Muscle of arm (tissue), 14 donors: Measurements from ENCODE around the gene MDH1. TPM values are rescaled to one million over a fixed set of nuclear protein-coding genes. Genes with fewer than 3 reads are reported as not detected.
"Not testable (repeated sequence)": the region's sequence is repeated elsewhere in the genome, so short reads cannot be mapped to it uniquely, and the experiment has no call there.

ENCODE experiments used
- DNase-seq: peaks from one replicate; pipeline ENCODE4 v3.0.0-alpha.2; 2013
- long read RNA-seq, 11 donors: transcript quantifications; one replicate each; lab custom pipeline, GENCODE V29; 2026
- polyA plus RNA-seq, 12 donors: library from polyadenylated mRNA; unstranded; fragments of 120-200 nt; gene quantifications; one replicate each; pipeline ENCODE4 v1.2.1, GENCODE V29; 2013; ENCODE audit not compliant: insufficient read length in 12 of 12

MDH1 gene
- polyA plus RNA-seq = 100 to 1,000 TPM in 11 of 12 donors, not detected in 1; 152 to 428 (median 369) TPM
- long read RNA-seq, donor 1, transcript MDH1-214 (2 exons, 552 nt) = minor isoform, 7 of 254 reads
- long read RNA-seq, donor 1, transcript MDH1-201 (9 exons, 1,650 nt) = major isoform, 120 of 254 reads
- long read RNA-seq, donor 1, transcript MDH1-213 (4 exons, 893 nt) = minor isoform, 25 of 254 reads
- long read RNA-seq, donor 1, partial matches to known transcripts = 96 of 254 reads
- long read RNA-seq, donor 1, other reads (novel, unspliced or antisense) = 0 of 254 reads
- long read RNA-seq, donor 2, transcript MDH1-214 (2 exons, 552 nt) = minor isoform, 20 of 336 reads
- long read RNA-seq, donor 2, transcript MDH1-201 (9 exons, 1,650 nt) = major isoform, 219 of 336 reads
- long read RNA-seq, donor 2, transcript MDH1-213 (4 exons, 893 nt) = minor isoform, 7 of 336 reads
- long read RNA-seq, donor 2, transcript MDH1-215 (9 exons, 1,443 nt) = minor isoform, 5 of 336 reads
- long read RNA-seq, donor 2, partial matches to known transcripts = 82 of 336 reads
- long read RNA-seq, donor 2, other reads (novel, unspliced or antisense) = 0 of 336 reads
- long read RNA-seq, donor 3, transcript MDH1-201 (9 exons, 1,650 nt) = major isoform, 89 of 154 reads
- long read RNA-seq, donor 3, transcript MDH1-213 (4 exons, 893 nt) = minor isoform, 9 of 154 reads
- long read RNA-seq, donor 3, partial matches to known transcripts = 51 of 154 reads
- long read RNA-seq, donor 3, other reads (novel, unspliced or antisense) = 0 of 154 reads
- long read RNA-seq, donor 4, transcript MDH1-201 (9 exons, 1,650 nt) = major isoform, 72 of 126 reads
- long read RNA-seq, donor 4, transcript MDH1-213 (4 exons, 893 nt) = minor isoform, 5 of 126 reads
- long read RNA-seq, donor 4, partial matches to known transcripts = 46 of 126 reads
- long read RNA-seq, donor 4, other reads (novel, unspliced or antisense) = 0 of 126 reads
- long read RNA-seq, donor 5, transcript MDH1-213 (4 exons, 893 nt) = minor isoform, 10 of 339 reads
- long read RNA-seq, donor 5, transcript MDH1-214 (2 exons, 552 nt) = minor isoform, 12 of 339 reads
- long read RNA-seq, donor 5, transcript MDH1-201 (9 exons, 1,650 nt) = major isoform, 234 of 339 reads
- long read RNA-seq, donor 5, partial matches to known transcripts = 77 of 339 reads
- long read RNA-seq, donor 5, other reads (novel, unspliced or antisense) = 0 of 339 reads
- long read RNA-seq, donor 6, transcript MDH1-214 (2 exons, 552 nt) = minor isoform, 7 of 197 reads
- long read RNA-seq, donor 6, transcript MDH1-201 (9 exons, 1,650 nt) = major isoform, 121 of 197 reads
- long read RNA-seq, donor 6, partial matches to known transcripts = 64 of 197 reads
- long read RNA-seq, donor 6, other reads (novel, unspliced or antisense) = 0 of 197 reads
- long read RNA-seq, donor 7, transcript MDH1-201 (9 exons, 1,650 nt) = major isoform, 87 of 138 reads
- long read RNA-seq, donor 7, transcript MDH1-213 (4 exons, 893 nt) = minor isoform, 8 of 138 reads
- long read RNA-seq, donor 7, partial matches to known transcripts = 37 of 138 reads
- long read RNA-seq, donor 7, other reads (novel, unspliced or antisense) = 0 of 138 reads
- long read RNA-seq, donor 8, transcript MDH1-213 (4 exons, 893 nt) = minor isoform, 24 of 327 reads
- long read RNA-seq, donor 8, transcript MDH1-214 (2 exons, 552 nt) = minor isoform, 11 of 327 reads
- long read RNA-seq, donor 8, transcript MDH1-201 (9 exons, 1,650 nt) = major isoform, 217 of 327 reads
- long read RNA-seq, donor 8, partial matches to known transcripts = 69 of 327 reads
- long read RNA-seq, donor 8, other reads (novel, unspliced or antisense) = 0 of 327 reads
- long read RNA-seq, donor 9, transcript MDH1-201 (9 exons, 1,650 nt) = major isoform, 91 of 166 reads
- long read RNA-seq, donor 9, transcript MDH1-214 (2 exons, 552 nt) = minor isoform, 9 of 166 reads
- long read RNA-seq, donor 9, partial matches to known transcripts = 59 of 166 reads
- long read RNA-seq, donor 9, other reads (novel, unspliced or antisense) = 0 of 166 reads
- long read RNA-seq, donor 10, transcript MDH1-213 (4 exons, 893 nt) = minor isoform, 13 of 201 reads
- long read RNA-seq, donor 10, transcript MDH1-201 (9 exons, 1,650 nt) = major isoform, 122 of 201 reads
- long read RNA-seq, donor 10, transcript MDH1-214 (2 exons, 552 nt) = minor isoform, 5 of 201 reads
- long read RNA-seq, donor 10, partial matches to known transcripts = 57 of 201 reads
- long read RNA-seq, donor 10, other reads (novel, unspliced or antisense) = 0 of 201 reads
- long read RNA-seq, donor 11, transcript MDH1-213 (4 exons, 893 nt) = minor isoform, 15 of 325 reads
- long read RNA-seq, donor 11, transcript MDH1-214 (2 exons, 552 nt) = minor isoform, 11 of 325 reads
- long read RNA-seq, donor 11, transcript MDH1-201 (9 exons, 1,650 nt) = major isoform, 189 of 325 reads
- long read RNA-seq, donor 11, partial matches to known transcripts = 108 of 325 reads
- long read RNA-seq, donor 11, other reads (novel, unspliced or antisense) = 0 of 325 reads

DNA sequence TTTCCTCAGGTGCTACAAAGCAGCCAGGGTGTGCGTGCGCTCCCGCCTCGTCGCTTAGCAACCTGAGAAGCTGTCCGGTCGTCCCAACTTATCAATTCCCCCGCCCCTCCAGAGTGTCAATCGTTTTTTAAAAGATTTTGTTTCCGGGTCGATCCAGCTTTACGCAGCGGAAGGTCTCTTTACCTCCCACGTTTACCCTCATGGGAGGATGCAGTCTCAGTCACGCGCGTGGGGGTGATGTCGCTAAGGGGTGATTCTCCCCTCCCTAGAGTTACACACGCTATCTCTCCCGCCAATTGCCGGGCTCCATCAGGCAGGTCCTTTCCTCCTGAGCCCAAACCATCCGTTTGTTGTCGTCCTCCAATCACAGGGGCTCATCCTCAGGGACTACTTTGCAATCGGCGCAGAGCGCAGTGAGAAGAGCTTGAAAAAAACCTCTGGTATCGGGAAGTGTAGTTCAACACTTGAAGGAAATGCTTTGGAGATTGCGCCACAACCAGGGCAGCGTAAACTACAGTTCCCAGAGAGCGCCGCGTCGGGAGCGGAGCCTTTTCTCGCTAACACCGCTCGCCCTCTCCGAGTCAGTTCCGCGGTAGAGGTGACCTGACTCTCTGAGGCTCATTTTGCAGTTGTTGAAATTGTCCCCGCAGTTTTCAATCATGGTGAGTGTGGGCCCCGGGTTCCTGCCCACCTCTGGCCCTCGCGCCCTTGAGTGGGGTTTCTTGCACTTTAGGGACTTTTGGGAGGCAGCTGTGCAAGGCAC is at the start of gene MDH1, which contains the start of gene WDPCP:
TSS of gene MDH1 (plus strand) at position 579 of the 763 bp plus-strand sequence. CDS start at position 660, 81 bp downstream.
TSS of gene WDPCP (minus strand) at position 93 of the 763 bp plus-strand sequence. CDS start 206 bp downstream, outside the sequence.
- DNase-seq = peak; percentile 98

DNA sequence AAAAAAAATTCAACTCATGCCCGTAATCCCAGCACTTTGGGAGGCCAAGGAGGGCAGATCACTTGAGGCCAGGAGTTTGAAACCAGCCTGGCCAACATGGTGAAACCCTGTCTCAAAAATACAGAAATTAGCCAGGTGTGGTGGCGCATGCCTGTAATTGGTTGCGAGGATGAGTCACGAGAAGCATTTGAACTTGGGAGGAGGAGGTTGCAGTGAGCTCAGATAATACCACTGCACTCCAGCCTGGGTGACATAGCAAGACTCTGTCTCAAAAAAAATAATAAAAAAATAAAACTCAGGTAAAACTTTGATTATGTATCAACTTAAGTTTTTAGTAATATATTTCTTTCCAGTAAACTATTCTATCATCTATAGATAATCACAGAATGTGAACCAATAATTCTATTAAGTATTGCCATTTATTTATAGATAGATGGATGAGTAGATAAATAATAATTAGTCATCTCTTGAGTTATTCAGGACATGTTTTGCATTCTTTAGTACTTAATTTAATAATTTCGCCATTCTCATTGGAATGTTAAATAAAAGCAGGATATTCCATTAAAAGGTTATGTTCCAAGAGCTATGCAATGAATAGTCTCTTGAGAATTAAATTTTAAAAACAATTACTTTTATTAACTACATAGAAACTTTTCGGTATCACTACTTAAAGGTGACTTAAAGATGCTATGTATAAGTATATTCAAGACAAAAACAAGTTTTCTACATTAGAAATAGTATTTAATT is 49.2 kb upstream of the MDH1 start:
- no peak for DNase-seq

DNA sequence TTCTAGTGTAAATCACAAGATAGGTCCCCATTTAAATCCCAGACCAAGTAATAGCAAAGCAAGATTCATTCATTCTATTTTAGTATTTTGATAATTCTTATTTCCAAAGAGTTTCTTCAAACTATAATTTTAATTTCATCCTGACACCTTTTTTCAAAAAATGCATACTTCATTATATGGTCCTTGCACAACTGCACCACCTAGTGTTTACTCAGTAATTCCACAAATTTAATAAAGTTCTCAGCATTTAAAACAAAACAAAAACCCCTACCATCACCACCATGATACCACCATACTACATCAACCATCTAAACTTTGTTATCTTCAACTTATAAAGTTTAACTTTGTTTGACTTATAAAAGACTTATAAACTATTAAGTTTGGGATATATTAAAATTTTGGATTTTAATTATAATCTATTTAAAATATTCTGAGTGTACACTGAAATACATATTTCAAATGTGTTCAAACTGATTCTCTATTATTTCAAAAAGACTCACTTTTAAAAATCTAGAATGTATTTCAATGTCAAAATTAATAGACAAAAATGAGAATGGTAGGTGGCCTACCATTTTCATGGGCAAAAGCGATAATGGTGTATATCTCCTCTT is 44.6 kb upstream of the MDH1 start:
- DNase-seq = no peak

DNA sequence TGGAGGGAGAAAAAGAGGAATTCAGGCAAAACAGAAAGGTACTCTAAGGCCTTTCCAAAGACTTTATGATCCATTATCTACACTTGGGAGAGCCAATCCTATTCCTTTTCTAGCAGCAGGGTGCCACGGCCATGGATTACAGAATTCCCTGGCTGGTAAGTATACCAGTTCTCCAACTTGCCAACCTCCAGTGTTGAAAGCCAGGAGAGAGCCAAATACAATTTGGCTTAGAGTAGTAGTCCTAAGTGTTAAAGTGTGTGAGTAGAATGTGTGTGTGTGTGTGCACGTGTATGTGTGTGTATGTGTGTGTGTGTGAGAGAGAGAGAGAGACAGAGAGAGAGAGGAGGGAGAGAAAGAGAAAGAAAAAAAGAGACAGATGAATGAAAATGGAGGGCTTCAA is 43.7 kb upstream of the MDH1 start:
- no peak for DNase-seq

DNA sequence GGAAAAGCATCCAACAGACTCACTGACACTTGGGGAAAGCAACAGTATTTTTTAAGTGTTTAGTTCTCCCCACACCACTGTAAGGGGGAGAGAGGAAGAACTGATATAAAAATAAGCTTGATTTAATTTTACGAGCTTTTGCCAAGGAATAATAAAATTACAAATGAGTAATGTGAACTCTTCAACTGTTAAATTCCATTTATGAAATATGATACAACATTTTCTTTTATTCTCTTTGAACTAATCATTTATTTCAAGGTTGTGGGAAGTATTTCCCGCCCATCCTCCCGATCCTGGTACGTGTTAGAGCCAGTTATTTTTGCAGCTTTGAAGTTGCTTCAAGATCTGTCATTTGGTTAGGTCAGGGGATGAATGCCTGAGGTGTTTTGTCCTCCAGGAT is 35.7 kb upstream of the MDH1 start:
- DNase-seq = no peak

DNA sequence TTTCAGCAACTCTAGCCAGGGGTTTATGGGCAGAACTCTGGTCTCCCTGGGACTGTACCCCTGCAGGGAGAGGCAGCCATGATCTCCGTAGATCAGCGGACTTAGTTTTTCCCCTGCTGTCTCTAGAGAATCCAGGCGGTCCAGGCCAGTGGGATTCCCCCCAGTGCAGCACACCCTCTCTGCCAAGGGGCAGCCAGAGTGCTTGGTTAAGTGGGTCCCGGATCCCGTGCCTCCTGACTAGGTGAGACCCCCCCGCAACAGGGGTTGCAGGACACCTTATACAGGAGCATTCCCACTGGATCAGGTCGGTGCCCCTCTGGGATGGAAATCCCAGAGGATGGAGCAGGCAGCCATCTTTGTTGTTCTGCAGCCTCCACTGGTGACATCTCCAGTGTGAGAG is 33.5 kb upstream of the MDH1 start:
- no peak for DNase-seq

DNA sequence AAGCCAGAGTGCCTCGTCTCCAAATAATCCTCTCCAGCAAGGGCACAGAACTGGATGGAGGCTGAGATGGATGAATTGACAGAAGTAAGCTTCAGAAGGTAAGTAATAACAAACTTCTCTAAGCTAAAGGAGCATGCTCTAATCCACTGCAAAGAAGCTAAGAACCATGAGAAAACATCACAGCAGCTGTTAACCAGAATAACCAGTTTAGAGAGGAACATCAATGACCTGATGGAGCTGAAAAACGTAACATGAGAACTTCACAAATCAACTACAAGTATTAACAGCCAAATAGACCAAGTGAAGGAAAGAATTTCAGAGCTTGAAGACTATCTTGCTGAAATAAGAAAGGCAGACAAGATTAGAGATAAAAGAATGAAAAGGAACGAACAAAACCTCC is 32.8 kb upstream of the MDH1 start:
- DNase-seq = no peak

DNA sequence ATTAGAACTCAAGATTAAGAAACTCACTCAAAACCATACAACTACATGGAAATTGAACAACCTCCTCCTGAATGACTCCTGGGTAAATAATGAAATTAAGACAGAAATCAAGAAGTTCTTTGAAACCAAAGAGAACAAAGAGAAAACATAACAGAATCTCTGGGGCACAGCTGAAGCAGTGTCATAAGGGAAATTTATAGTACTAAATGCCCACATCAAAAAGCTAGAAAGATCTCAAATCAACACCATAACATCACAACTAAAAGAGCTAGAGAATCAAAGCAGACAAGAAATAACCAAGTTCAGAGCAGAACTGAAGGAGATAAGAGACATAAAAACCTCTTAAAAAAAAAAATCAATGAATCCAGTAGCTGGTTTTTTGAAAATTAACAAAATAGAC is 30.9 kb upstream of the MDH1 start:
- DNase-seq = not testable (repeated sequence)

DNA sequence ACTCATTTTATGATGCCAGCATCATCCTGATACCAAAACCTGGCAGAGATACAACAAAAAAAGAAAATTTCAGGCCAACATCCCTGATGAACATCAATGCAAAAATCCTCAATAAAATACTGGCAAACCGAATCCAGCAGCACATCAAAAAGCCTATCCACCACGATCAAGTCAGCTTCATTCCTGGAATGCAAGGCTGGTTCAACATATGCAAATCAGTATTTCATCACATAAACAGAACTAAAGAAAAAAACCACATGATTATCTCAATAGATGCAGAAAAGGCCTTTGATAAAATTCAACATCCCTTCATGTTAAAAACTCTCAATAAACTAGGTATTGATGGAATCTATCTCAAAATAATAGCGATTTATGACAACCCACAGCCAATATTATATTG is 29.8 kb upstream of the MDH1 start:
- not testable (repeated sequence) for DNase-seq

DNA sequence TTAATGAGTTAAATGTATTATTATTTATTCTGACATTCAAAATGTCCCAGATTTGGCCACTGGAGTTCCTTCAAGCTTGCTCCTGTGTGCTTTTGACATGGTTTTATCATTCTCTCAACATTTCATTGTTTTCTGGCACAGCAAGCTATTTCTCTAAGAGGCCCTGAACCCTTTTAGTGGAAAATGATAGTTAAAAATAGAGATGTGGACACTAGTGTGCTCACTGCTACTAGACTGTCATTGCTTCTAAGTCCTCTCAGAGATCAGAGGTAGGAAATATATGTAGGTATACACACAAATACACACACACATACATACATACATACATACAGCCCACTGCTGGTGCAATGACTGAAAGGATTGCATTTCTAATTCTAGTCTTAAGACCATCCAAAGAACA is 26.0 kb upstream of the MDH1 start:
- no peak for DNase-seq

DNA sequence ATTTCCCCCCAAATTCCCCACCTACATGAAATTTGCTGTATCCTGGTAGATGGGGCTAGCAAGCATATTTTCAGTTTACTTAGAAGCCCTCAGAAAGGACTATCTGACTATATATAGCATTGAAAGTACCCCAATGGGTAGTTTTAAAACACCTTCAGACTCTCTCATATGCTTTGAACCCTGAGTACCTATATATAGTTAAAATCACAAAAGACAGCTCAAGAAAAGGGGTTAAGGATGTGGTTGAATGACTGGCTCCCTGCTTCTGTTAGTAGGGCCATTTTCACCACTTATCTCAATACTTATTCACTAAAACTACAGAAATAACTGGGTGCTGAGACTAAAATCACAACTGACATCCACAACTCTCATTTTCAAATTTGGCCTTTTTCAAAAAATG is 19.0 kb upstream of the MDH1 start:
- DNase-seq = no peak

DNA sequence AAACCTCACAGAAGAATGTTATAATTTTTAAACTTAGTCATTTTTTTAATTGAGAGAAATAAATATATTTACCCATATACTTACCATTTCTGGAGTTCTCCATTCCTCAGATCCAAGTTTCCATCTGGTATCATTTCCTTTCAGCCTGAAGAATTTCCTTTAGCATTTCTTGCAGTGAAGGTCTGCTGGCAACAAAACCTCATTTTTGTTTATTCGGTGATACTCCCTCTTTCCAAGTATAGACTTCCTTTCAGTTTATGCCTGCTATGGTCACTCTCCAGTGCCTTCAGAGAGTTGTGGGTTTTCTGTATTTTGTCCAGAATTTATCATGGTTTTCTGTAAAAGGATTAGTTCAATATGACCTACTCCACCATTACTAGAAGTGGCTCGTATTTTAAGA is 17.5 kb upstream of the MDH1 start:
- no peak for DNase-seq

DNA sequence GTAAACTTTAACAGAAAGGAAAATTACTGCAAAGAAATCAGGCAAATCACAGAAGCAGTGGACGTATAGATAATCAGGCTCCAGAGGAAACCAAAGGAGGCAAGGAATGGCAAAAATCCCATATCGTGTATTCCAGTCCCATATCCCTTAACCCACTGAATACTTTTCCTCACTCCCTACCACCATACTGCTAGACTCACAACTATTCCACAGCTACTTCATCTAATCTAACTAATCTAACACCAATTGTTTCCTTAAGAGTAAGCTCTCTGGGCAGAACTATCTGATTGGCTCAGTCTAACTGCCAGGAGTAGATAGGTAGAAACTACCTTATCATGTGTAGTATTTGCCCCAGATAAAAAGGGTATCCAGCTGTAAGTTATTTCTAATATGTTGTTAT is 16.8 kb upstream of the MDH1 start:
- no peak for DNase-seq

DNA sequence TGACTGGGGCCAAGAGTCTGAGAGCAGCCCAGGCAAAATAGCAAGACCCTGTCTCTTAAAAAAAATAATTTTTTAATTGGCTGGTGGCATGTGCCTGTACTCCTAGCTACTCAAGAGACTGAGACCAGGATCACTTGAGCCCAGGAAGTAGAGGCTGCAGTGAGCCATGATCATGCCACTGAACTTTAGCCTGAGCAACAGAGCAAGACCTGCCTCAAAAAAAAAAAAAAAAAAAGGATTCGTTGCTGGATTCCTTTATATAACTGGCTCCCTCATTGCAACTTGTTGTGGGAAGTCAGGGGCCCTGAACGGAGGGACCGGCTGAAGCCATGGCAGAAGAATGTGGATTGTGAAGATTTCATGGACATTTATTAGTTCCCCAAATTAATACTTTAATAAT is 15.7 kb upstream of the MDH1 start:
- DNase-seq = not testable (repeated sequence)

DNA sequence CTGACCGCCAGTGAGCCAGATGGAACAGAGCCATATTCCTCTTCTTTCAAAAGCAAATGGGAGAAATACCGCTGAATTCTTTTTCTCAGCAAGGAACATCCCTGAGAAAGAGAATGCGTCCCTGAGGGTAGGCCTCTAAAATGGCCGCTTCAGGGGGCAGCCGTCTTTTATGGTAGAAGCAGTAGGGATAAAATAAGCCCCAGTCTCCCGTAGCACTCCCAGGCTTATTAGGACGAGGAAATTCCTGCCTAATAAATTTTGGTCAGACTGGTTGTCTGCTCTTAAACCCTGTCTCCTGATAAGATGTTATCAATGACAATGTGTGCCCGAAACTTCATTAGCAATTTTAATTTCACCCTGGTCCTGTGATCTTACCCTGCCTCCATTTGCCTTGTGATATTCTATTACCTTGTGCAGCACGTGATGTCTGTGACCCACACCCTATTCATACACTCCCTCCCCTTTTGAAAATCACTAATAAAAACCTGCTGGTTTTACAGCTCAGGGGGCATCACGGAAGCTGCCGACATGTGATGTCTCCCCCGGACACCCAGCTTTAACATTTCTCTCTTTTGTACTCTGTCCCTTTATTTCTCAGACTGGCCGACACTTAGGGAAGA is 14.9 kb upstream of the MDH1 start:
- DNase-seq = not testable (repeated sequence)

DNA sequence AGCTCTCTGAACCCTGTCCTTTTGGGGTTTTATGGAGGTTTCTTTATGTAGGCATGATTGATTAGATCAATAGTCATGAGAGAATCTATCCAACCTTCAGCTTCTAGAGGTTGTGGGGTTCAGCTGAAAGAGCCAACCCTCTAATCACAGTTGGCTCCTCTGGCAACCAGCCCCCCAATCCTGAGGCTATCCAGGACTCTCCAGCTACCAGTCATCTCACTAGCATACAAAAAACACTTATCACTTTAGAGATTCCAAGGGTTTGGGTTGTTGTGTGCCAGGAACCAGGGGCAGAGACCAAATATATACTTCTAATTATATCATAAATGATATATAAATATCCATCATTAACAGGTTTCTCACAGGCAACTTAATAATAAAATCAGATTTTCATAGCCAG is 12.2 kb upstream of the MDH1 start:
- DNase-seq = no peak

DNA sequence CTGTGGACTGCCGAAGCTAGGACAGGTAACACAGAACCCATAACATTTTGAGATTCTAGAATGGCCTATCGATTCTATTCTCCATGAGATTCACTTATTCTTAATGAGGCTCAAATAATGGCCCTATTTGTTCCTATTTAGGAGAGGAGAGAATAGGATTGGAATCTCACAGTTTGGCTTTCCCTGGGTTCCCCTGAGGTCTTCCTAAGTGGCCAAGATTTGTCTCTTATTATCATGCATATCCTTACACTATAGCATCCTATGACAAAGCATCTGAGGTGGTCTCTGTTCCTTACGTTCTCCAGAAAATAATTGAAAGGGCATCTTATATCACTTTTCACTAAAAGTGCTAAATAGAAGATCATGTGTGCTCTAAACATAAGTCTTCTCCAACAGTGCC is 10.0 kb upstream of the MDH1 start:
- DNase-seq = no peak
